ENCODE data around the gene SMYD5. TPM values are rescaled to one million over a fixed set of nuclear protein-coding genes. Genes with fewer than 3 reads are reported as not detected.
A peak's percentile ranks its signal among the peaks of the same experiment; 100 is the strongest.

Gene SMYD5
- total RNA-seq, 1 donor from 2014 or later = 30.3 TPM

DNA sequence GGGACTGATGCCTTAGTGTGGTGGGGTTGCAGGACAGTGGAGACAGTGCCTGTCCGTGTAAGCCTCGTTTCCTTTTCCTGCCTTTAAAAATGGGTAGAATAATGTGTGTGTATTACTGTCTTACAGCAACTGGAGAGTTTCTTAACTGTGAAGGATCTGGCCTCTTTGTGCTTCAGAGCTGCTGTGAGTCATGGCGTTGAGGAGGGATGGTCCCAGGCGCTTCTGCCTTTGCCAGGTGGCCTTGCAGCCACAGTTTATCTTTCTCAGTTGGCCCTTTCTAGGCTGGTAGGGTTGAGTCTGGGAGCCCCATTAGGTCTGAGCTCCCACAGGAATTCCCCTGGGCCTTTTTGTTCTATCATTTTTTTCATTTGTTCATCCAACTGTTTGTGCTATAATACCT lies 9.8 kb downstream of the SMYD5 start:
- Mint-ChIP-seq H3K4me1 (ENCODE audit: unreplicated experiment) (no peaks in the 10 kb centered on the region), H3K36me3 (peaks cover 4% of the 10 kb centered on the region), H3K4me3 (no peak overlapping the region), H3K27me3 (no peaks in the 10 kb centered on the region), H3K9me3 (no peaks in the 10 kb centered on the region), H3K27ac (no peak overlapping the region)
- no peak for DNase-seq (ENCODE audit: extremely low spot score, unreplicated experiment)
- TF ChIP-seq, protein P1, sequence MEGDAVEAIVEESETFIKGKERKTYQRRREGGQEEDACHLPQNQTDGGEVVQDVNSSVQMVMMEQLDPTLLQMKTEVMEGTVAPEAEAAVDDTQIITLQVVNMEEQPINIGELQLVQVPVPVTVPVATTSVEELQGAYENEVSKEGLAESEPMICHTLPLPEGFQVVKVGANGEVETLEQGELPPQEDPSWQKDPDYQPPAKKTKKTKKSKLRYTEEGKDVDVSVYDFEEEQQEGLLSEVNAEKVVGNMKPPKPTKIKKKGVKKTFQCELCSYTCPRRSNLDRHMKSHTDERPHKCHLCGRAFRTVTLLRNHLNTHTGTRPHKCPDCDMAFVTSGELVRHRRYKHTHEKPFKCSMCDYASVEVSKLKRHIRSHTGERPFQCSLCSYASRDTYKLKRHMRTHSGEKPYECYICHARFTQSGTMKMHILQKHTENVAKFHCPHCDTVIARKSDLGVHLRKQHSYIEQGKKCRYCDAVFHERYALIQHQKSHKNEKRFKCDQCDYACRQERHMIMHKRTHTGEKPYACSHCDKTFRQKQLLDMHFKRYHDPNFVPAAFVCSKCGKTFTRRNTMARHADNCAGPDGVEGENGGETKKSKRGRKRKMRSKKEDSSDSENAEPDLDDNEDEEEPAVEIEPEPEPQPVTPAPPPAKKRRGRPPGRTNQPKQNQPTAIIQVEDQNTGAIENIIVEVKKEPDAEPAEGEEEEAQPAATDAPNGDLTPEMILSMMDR (conservative IDR thresholded peaks at IDR 0.05) = no peak

DNA sequence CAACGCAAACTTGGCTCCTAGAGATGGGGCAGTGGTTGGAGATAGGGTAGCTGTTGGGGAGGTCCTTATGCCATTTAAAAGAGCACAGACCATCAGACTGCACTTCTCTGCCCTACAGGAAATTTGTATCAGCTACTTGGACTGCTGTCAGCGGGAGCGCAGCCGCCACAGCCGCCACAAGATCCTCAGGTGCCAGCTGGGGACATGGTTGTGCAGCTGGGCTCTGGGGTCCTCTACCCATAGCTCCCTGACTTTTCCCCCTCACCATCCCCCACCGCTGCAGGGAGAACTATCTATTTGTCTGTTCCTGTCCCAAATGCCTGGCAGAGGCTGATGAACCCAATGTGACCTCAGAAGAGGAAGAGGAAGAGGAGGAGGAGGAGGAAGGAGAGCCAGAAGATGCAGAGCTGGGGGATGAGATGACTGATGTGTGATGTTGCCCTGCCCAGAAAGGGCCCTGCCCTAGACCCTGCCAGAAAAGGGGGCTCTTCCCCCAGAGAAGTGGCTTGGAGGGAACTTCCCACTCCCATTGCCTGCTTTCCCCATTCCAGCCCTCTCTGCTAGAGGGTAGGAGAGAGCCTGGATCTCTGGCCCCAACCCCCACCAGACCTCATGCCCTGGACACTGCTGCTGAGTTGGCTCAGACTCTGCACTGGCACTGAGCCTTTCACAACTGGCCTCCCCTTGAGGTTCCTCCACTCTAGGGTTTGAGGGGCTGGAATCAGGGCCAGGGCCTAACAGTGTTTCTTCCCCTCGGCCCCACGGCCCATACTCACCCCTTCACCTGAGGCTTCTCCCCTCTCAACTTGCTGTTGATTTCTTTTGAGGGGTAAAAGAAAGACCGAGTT lies 11.7 kb downstream of the SMYD5 start:
- no peak overlapping the region for H3K4me3 Mint-ChIP-seq
- peaks cover 4% of the 10 kb centered on the region for H3K36me3 Mint-ChIP-seq
- H3K4me1 Mint-ChIP-seq (ENCODE audit: unreplicated experiment) = no peaks in the 10 kb centered on the region
- H3K27ac Mint-ChIP-seq = no peak overlapping the region
- TF ChIP-seq, protein P1 (conservative IDR thresholded peaks at IDR 0.05) = no peak
- DNase-seq (ENCODE audit: extremely low spot score, unreplicated experiment) = no peak
- H3K9me3 Mint-ChIP-seq = no peaks in the 10 kb centered on the region
- H3K27me3 Mint-ChIP-seq = no peaks in the 10 kb centered on the region

DNA sequence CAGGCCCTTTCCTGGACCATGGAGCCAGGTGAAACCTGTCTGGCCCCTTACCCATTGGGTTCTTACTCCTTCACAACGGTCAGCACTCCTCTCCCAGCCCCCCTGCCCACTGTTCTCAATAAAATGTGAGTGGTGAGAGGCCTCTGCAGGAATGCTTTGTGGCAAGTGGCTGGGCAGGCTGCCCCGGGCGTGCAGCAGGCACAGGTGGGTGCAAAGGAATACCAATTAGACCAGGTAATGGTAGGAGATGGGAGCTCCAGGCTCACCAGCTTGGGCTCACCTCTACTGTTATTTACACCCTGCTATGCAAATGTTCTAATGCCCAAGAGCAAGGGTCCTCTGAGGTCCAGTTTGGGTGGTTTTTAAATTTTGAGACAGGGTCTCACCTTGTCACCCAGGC lies 13.0 kb downstream of the SMYD5 start:
- Mint-ChIP-seq H3K4me3 (no peak overlapping the region), H3K27ac (no peak overlapping the region), H3K36me3 (no peaks in the 10 kb centered on the region), H3K27me3 (no peaks in the 10 kb centered on the region), H3K9me3 (no peaks in the 10 kb centered on the region), H3K4me1 (ENCODE audit: unreplicated experiment) (no peaks in the 10 kb centered on the region)
- TF ChIP-seq, protein P1 (conservative IDR thresholded peaks at IDR 0.05) = no peak
- no peak for DNase-seq (ENCODE audit: extremely low spot score, unreplicated experiment)

DNA sequence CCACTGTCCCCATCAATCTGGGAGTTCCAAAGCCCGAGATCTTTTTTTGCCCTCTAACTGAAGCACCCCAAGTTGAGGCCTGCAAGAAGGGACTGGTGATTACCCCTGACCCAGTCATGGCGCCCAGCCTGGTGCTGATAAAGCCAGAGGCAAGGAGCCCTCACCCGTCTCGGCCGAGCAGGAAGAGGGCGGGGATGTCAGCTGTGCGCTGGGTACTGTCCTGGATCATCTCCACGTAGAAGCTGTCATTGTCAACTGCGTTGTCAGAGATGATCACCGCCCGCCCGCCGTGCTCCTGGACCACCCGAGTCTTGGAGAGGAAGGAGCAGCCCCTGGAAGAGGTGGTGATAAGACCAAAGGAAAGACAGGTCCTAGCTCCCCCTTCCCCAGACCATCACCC lies 14.6 kb downstream of the SMYD5 start:
- TF ChIP-seq, protein P1 (conservative IDR thresholded peaks at IDR 0.05) = no peak
- Mint-ChIP-seq H3K4me3 (no peak overlapping the region), H3K4me1 (ENCODE audit: unreplicated experiment) (peaks cover 4% of the 10 kb centered on the region), H3K27me3 (no peaks in the 10 kb centered on the region), H3K27ac (no peak overlapping the region), H3K9me3 (no peaks in the 10 kb centered on the region), H3K36me3 (no peaks in the 10 kb centered on the region)
- no peak for DNase-seq (ENCODE audit: extremely low spot score, unreplicated experiment)

DNA sequence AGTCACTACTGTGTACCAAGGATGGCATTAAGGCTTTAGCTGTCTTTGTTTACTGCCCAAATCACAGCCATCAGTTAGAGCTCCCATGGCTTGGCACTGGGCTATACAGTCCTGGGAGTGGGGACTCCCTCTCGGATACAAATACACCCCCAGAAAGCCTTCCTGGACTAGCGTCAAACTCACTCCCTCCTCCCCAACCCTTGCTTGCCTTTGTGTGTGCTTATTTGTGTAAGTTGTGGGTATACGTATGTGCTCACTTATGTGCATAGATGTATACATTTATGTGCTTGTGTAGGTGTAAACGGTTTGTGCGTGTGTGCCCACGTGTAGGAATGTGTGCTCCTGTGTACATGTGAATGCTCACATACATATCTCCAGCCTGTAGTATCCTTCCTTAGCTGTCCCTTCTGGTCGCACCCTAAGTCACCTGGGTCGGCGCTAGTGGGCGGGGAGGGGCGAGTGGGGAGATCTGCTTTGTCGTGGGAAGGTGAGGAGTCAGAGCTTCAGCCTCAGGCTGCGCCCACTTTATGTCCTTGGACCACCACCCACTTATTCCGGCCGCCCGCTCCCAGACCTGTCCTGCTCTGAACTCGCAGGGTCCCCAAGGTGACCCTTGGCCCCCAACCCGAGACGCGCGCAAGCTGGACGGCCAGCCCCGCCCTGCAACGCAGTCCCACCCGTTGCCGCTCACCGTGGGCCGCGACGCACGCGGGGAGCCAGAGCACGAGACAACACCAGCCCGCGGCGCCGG lies 18.5 kb downstream of the SMYD5 start:
- Mint-ChIP-seq H3K9me3 (no peaks in the 10 kb centered on the region), H3K4me3 (peak overlapping the region; percentile 99), H3K4me1 (ENCODE audit: unreplicated experiment) (peaks cover 20% of the 10 kb centered on the region), H3K36me3 (no peaks in the 10 kb centered on the region), H3K27ac (peak overlapping the region; percentile 39), H3K27me3 (no peaks in the 10 kb centered on the region)
- TF ChIP-seq, protein P1 (conservative IDR thresholded peaks at IDR 0.05) = no peak
- DNase-seq (ENCODE audit: extremely low spot score, unreplicated experiment) = no peak

Data from type B pancreatic cell (in vitro differentiated cells).